ENCODE measurements around the gene PTPRS. TPM values are rescaled to one million over a fixed set of nuclear protein-coding genes. Genes with fewer than 3 reads are reported as not detected.
A peak's percentile ranks its signal among the peaks of the same experiment; 100 is the strongest.

The PTPRS gene
- total RNA-seq, 1 donor from 2014 or later = 125 TPM

DNA sequence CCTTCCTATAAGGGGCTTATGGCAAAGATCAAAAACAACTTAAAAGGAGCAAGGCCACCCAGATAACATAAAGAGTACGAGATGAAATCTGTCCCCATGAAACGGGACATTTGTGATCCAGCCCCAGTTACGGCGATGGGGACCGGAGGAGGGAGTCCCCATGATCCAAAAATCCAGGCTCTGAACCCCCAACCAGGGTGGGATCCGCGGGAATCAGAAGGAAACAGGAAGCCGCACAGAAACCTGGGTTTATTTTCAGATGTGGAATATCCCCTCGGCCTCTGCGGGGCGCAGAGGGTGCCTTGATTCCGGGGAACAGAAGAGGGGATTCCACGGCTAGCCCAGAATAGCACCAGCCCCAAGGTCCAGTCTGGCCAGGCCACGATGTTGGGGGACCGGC, 5.0 kb downstream of the PTPRS start:
- H3K4me2 ChIP-seq (ENCODE audit: low read length) = no peak overlapping the region
- no peak overlapping the region for H3K27ac Mint-ChIP-seq (ENCODE audit: unreplicated experiment)
- H3K36me3 Mint-ChIP-seq (ENCODE audit: low read depth, unreplicated experiment) = no peaks in the 10 kb centered on the region
- H3K27ac ChIP-seq (ENCODE audit: low read depth, low read length) = no peak overlapping the region
- H3K27me3 Mint-ChIP-seq (ENCODE audit: low read depth, unreplicated experiment) = peaks cover 19% of the 10 kb centered on the region
- peaks cover 12% of the 10 kb centered on the region for H3K27me3 ChIP-seq (ENCODE audit: insufficient read depth, low read length)
- peaks cover 4% of the 10 kb centered on the region for H3K4me1 Mint-ChIP-seq (ENCODE audit: low read depth, unreplicated experiment)
- no peaks in the 10 kb centered on the region for H3K9me3 ChIP-seq (ENCODE audit: insufficient read depth, low read depth, low read length)
- DNase-seq (ENCODE audit: low read depth) = no peak
- H3K4me3 ChIP-seq (ENCODE audit: insufficient read depth, low read depth, low read length) = no peak overlapping the region
- H3K9me3 Mint-ChIP-seq (ENCODE audit: unreplicated experiment) = no peaks in the 10 kb centered on the region
- peaks cover 10% of the 10 kb centered on the region for H3K4me1 ChIP-seq (ENCODE audit: insufficient read depth, low read length)
- no peak for FAIRE-seq
- no peak overlapping the region for H3K9ac ChIP-seq (ENCODE audit: low read length)
- no peak overlapping the region for H3K4me3 Mint-ChIP-seq (ENCODE audit: unreplicated experiment)
- peaks cover 80% of the 10 kb centered on the region for H4K20me1 ChIP-seq (ENCODE audit: insufficient read depth, low read length)
- peaks cover 35% of the 10 kb centered on the region for H3K79me2 ChIP-seq (ENCODE audit: insufficient read depth, low read length)
- no peaks in the 10 kb centered on the region for H3K36me3 ChIP-seq (ENCODE audit: insufficient read depth, low read length)
- H2AFZ ChIP-seq (ENCODE audit: low read depth, low read length) = no peak overlapping the region
- TF ChIP-seq, protein P1, sequence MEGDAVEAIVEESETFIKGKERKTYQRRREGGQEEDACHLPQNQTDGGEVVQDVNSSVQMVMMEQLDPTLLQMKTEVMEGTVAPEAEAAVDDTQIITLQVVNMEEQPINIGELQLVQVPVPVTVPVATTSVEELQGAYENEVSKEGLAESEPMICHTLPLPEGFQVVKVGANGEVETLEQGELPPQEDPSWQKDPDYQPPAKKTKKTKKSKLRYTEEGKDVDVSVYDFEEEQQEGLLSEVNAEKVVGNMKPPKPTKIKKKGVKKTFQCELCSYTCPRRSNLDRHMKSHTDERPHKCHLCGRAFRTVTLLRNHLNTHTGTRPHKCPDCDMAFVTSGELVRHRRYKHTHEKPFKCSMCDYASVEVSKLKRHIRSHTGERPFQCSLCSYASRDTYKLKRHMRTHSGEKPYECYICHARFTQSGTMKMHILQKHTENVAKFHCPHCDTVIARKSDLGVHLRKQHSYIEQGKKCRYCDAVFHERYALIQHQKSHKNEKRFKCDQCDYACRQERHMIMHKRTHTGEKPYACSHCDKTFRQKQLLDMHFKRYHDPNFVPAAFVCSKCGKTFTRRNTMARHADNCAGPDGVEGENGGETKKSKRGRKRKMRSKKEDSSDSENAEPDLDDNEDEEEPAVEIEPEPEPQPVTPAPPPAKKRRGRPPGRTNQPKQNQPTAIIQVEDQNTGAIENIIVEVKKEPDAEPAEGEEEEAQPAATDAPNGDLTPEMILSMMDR (IDR thresholded peaks at IDR 0.05; ENCODE audit: insufficient read depth, low read depth, low read length) = no peak
- TF ChIP-seq EZH2 (IDR thresholded peaks at IDR 0.05; ENCODE audit: insufficient read depth, low read length) = no peak

DNA sequence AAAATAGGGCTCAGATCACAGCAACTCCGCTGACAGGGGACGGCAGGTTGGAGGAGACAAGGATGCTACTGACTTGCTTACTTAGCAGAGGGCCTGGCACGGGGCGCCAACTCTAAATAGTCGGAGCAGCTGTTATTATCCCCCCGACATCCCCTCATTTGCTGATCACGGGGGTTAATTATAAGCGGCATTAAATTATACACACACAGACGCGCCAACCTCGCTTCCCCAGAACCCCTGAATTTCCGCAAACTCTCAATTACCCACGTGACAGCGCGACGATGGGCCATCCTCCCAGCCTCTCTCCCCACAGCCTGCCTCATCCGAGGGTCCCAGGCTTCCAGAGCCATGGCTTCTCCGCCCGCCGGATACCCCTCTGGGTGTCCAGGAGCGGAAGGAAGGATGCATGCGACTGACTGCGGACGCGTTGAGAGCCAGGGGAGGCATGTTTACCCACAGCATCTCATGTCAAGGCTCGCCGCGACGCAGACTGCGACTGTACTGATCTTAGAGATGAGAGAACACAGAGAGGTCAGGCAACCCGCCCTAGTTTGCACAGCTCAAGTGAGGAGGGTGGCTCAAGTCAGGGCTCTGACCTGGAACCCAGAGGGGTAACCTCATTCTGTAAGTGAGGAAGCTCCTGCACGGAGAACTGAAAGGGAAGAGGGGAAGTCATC, 5.7 kb downstream of the PTPRS start:
- Histone ChIP-seq H3K4me2 (ENCODE audit: low read length) (no peak overlapping the region), H3K27me3 (ENCODE audit: insufficient read depth, low read length) (peaks cover 12% of the 10 kb centered on the region), H3K9me3 (ENCODE audit: insufficient read depth, low read depth, low read length) (no peaks in the 10 kb centered on the region), H3K4me3 (ENCODE audit: insufficient read depth, low read depth, low read length) (no peak overlapping the region), H4K20me1 (ENCODE audit: insufficient read depth, low read length) (peaks cover 86% of the 10 kb centered on the region), H2AFZ (ENCODE audit: low read depth, low read length) (no peak overlapping the region), H3K27ac (ENCODE audit: low read depth, low read length) (no peak overlapping the region), H3K79me2 (ENCODE audit: insufficient read depth, low read length) (peaks cover 40% of the 10 kb centered on the region), H3K4me1 (ENCODE audit: insufficient read depth, low read length) (peaks cover 10% of the 10 kb centered on the region), H3K36me3 (ENCODE audit: insufficient read depth, low read length) (no peaks in the 10 kb centered on the region), H3K9ac (ENCODE audit: low read length) (no peak overlapping the region)
- peaks cover 19% of the 10 kb centered on the region for H3K27me3 Mint-ChIP-seq (ENCODE audit: low read depth, unreplicated experiment)
- peak overlapping the region; percentile 3 for H3K27ac Mint-ChIP-seq (ENCODE audit: unreplicated experiment)
- no peak for FAIRE-seq
- no peaks in the 10 kb centered on the region for H3K36me3 Mint-ChIP-seq (ENCODE audit: low read depth, unreplicated experiment)
- H3K4me1 Mint-ChIP-seq (ENCODE audit: low read depth, unreplicated experiment) = peaks cover 4% of the 10 kb centered on the region
- peak overlapping the region; percentile 14 for H3K4me3 Mint-ChIP-seq (ENCODE audit: unreplicated experiment)
- no peak for DNase-seq (ENCODE audit: low read depth)
- no peaks in the 10 kb centered on the region for H3K9me3 Mint-ChIP-seq (ENCODE audit: unreplicated experiment)
- TF ChIP-seq, protein P1 (IDR thresholded peaks at IDR 0.05; ENCODE audit: insufficient read depth, low read depth, low read length) = no peak

DNA sequence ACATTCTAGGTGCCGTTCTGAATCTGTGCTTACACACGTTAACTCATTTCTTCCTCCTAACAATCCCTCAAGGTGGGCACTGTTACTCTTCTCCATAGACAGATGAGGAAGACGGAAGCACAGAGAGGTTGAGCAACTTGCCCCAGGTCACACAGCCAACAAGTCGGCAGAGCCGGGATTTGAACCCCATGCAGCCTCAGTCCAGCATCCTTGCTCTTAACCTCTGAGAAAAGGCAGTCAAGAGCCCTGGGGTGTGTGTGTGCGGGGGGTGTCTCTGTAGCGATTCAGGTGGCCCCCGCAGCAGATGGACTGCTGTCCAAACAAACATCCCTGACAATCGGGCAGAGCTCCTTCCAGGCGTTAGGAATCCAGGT, 6.3 kb downstream of the PTPRS start:
- H3K27ac ChIP-seq (ENCODE audit: low read depth, low read length) = no peak overlapping the region
- H3K36me3 ChIP-seq (ENCODE audit: insufficient read depth, low read length) = no peaks in the 10 kb centered on the region
- no peak for FAIRE-seq
- peaks cover 86% of the 10 kb centered on the region for H4K20me1 ChIP-seq (ENCODE audit: insufficient read depth, low read length)
- no peaks in the 10 kb centered on the region for H3K36me3 Mint-ChIP-seq (ENCODE audit: low read depth, unreplicated experiment)
- TF ChIP-seq, protein P1 (IDR thresholded peaks at IDR 0.05; ENCODE audit: insufficient read depth, low read depth, low read length) = no peak
- TF ChIP-seq EZH2 (IDR thresholded peaks at IDR 0.05; ENCODE audit: insufficient read depth, low read length) = no peak
- H3K4me3 ChIP-seq (ENCODE audit: insufficient read depth, low read depth, low read length) = no peak overlapping the region
- no peak overlapping the region for H3K4me3 Mint-ChIP-seq (ENCODE audit: unreplicated experiment)
- peaks cover 12% of the 10 kb centered on the region for H3K27me3 ChIP-seq (ENCODE audit: insufficient read depth, low read length)
- H3K27ac Mint-ChIP-seq (ENCODE audit: unreplicated experiment) = no peak overlapping the region
- H3K4me2 ChIP-seq (ENCODE audit: low read length) = no peak overlapping the region
- H3K4me1 ChIP-seq (ENCODE audit: insufficient read depth, low read length) = peaks cover 8% of the 10 kb centered on the region
- H3K79me2 ChIP-seq (ENCODE audit: insufficient read depth, low read length) = peaks cover 40% of the 10 kb centered on the region
- peaks cover 4% of the 10 kb centered on the region for H3K4me1 Mint-ChIP-seq (ENCODE audit: low read depth, unreplicated experiment)
- DNase-seq (ENCODE audit: low read depth) = no peak
- no peak overlapping the region for H2AFZ ChIP-seq (ENCODE audit: low read depth, low read length)
- H3K9ac ChIP-seq (ENCODE audit: low read length) = no peak overlapping the region
- peaks cover 19% of the 10 kb centered on the region for H3K27me3 Mint-ChIP-seq (ENCODE audit: low read depth, unreplicated experiment)
- no peaks in the 10 kb centered on the region for H3K9me3 Mint-ChIP-seq (ENCODE audit: unreplicated experiment)
- H3K9me3 ChIP-seq (ENCODE audit: insufficient read depth, low read depth, low read length) = no peaks in the 10 kb centered on the region
